A549 treated with CORT108297 at 1 μM for 4 hours (cell line): Measurements from ENCODE around the gene OR1C1. TPM values are rescaled to one million over a fixed set of nuclear protein-coding genes. Genes with fewer than 3 reads are reported as not detected.

Experiments used
- total RNA-seq: library from RNA; stranded (reverse); fragments of 200-300 nt; extraction: Qiagen RNA extraction; gene quantifications from 5 replicates; pipeline ENCODE4 v1.2.3, GENCODE V29; 2022

Gene OR1C1
- not detected in 5 replicates for total RNA-seq

GRCh38 chr1:247760456-247760855, at the start of gene OR1C1:
Gene OR1C1 (minus strand): TSS chr1:247760556. CDS start chr1:247758406, 2,150 bp downstream.

GRCh38 chr1:247748041-247748440, 12.3 kb downstream of the OR1C1 start, which contains the start of gene OR14A2:
Gene OR14A2 (minus strand): TSS chr1:247748141.

GRCh38 chr1:247738315-247738714, 22.0 kb downstream of the OR1C1 start, which contains the start of gene OR14K1:
Gene OR14K1 (plus strand): TSS chr1:247738615. CDS start chr1:247738615, 0 bp downstream.

GRCh38 chr1:247716546-247716945, 43.8 kb downstream of the OR1C1 start, which contains the start of gene OR6F1:
Gene OR6F1 (minus strand): TSS chr1:247716646. CDS start chr1:247712755, 3,891 bp downstream.

Other genes starting within 250 kb of the OR1C1 start
- not detected in 5 replicates for gene OR2C3, start 224.1 kb downstream of the OR1C1 start, total RNA-seq
- not detected in 5 replicates for gene GCSAML, start 211.4 kb downstream of the OR1C1 start, total RNA-seq
- not detected in 5 replicates for gene OR2G2, start 172.2 kb downstream of the OR1C1 start, total RNA-seq
- gene OR2G3, start 155.0 kb downstream of the OR1C1 start, total RNA-seq: not detected in 5 replicates
- gene OR13G1, start 80.8 kb downstream of the OR1C1 start, total RNA-seq: not detected in 5 replicates
- gene OR6F1, start 43.9 kb downstream of the OR1C1 start, total RNA-seq: not detected in 5 replicates
- gene OR14K1, start 21.9 kb downstream of the OR1C1 start, total RNA-seq: not detected in 5 replicates
- gene OR14A2, start 12.4 kb downstream of the OR1C1 start, total RNA-seq: not detected in 5 replicates
- gene OR14A16, start 63.6 kb upstream of the OR1C1 start, total RNA-seq: not detected in 5 replicates
- not detected in 5 replicates for gene OR11L1, start 81.3 kb upstream of the OR1C1 start, total RNA-seq
- not detected in 5 replicates for gene TRIM58, start 96.6 kb upstream of the OR1C1 start, total RNA-seq
- gene OR2W3, start 135.0 kb upstream of the OR1C1 start, total RNA-seq: not detected in 5 replicates
- not detected in 5 replicates for gene OR2T8, start 159.7 kb upstream of the OR1C1 start, total RNA-seq
- not detected in 5 replicates for gene OR2AJ1, start 164.3 kb upstream of the OR1C1 start, total RNA-seq
- not detected in 5 replicates for gene OR2L8, start 188.3 kb upstream of the OR1C1 start, total RNA-seq
- gene OR2AK2, start 204.7 kb upstream of the OR1C1 start, total RNA-seq: not detected in 5 replicates